ENCODE measurements around the gene TMEM135.
"Not testable (repeated sequence)": the region's sequence is repeated elsewhere in the genome, so short reads cannot be mapped to it uniquely, and the experiment has no call there.

Gene TMEM135

DNA sequence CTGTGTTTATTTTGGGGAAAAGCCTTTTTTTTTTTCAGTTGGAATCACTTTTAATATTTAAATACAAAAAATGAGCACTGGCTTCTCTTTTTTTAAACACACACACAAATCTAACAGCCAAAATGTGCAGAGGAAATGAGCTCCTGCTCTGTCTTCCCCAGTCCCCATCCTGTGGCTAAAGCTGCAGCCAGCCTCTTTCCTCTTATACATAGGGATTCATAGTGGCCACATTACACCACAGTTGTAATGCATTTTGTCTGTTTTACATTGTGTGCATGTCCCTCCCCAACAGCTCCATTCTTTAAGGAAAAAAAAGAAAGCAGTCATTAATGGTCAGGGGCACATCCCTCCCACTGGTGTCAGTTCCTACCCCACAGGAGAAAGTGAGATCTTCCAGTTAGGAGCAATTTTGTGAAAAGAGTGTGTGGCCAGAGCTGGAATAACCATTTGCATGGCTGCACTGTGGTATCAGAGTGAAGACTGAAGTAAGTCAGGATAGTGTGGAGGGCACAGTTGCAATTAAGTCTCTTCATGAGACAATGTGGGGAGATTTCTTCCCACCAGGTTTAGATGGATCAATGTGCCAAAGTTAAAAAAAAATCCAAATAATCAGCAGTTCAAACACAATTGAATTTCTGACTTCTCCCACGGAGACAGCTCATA, 220.6 kb downstream of the TMEM135 start:
- DNase-seq (ENCODE audit: low read depth): no peak

DNA sequence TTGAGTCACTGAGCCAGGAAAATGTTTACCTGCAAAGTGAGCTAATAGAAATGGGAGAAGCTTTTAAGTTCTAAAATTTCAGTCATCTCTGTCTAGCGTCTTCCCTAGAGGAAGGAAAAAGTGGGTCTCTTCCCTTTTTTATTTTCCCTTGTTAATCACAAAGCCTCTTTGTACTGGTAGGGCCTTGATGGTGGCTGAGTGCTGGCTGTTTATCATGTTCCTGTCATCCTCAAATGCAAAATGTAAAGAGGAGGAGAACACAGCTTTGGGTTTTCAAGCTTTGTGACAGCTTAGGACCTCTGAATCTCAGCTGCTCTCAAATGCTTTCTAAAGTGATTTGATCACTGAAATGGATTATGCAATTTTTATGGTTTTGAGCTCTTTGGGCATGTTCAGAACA, 222.0 kb downstream of the TMEM135 start:
- no peak for DNase-seq (ENCODE audit: low read depth)

DNA sequence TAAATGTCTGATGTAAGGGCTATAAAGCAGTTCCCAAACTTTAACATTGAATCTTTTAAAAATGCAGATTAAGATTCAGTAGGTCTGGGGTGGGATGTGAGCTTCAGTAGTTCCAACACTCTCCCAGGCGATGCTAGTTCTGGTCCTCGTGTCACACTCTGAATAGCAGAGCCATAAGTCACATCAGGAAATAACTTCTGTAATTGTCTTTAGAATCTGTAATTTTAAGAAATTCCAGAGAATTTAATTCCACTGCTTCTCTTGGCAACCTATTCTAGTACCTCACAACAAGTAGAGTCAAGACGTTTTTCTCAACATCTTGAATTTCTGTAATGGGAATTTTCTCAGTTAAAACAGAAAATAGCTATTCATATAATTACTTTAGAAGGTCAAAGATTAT, 223.1 kb downstream of the TMEM135 start:
- no peak for DNase-seq (ENCODE audit: low read depth)

DNA sequence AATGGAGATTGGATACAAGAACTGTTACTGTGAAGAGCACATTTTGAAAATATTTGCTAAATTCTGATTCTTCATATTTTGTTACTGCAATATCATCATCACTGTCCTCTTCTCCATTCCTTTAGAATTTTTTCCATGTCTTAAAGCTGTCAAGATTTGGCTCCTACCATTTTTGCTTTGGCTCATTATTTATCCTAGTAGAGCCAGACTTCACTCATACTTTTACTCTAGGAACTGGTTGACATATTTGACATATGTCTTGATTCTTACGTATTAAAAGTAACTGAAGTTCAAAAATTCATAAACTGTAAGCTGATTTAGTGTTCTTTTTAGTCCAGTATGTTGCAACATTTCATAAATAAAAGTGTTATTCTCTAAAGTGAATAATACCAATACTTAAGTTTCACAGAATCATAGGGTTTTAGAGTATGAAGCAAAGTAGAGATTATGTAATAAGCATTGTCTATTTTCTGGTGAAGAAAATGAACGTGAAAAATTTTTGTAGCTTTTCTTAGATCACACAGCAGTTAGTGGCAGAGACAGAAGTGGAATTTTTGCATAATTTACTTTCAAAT, 225.6 kb downstream of the TMEM135 start:
- DNase-seq (ENCODE audit: low read depth): no peak

DNA sequence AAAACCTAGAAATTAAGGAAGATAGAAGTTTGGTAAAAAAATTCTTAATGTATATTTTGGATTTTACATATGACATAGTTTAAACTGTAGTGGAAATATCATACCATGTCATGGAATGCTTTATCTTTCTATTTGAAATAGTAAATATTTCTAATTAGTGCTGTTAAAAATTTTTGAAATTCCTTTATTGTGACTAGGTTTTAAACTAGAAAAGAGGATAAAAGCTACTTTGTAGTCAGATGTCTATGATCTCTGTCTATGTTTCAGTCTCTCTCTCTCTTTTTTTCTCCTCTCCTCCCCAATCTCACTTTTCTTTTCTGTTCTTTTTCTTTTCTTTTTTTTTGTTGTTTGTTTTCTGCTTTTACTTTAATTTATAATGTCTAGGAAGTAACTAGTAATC, 226.2 kb downstream of the TMEM135 start:
- no peak for DNase-seq (ENCODE audit: low read depth)

DNA sequence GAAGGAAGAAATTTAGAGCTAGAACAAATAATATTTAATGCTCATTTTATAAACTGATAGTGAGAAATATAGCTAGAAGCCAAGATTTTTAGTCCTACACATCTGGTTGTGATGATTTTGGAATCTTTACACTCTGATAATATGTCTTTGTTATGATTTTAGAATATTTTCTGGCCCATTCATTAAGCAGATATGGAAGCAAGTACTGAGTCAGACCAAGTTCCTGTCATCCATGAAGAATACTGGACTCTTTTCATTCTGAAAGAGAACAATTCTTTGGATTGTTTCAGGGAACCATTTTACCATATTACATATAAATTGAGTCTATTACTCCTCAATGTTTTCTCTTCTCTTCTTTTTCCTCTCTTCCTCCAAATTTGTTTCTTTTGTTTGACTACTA, 227.4 kb downstream of the TMEM135 start:
- DNase-seq (ENCODE audit: low read depth): no peak

DNA sequence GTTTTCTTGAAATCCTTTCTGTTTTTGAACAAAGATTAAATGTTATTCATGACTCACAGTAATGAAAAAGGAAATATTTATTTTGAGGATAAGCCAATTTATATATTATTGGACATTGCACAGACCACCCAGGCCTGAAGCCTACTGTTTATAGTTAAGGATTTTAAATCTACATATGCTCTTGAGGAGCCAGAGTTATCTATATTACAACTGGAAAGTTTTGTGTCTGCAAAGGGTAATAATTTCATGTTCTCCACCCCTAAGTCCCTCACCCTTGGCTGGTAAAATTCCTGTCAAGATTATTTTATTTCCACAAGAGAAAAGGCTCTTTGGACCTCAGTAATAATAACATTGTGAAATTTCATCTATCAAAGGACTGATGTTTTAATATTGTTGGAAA, 228.2 kb downstream of the TMEM135 start:
- no peak for DNase-seq (ENCODE audit: low read depth)

DNA sequence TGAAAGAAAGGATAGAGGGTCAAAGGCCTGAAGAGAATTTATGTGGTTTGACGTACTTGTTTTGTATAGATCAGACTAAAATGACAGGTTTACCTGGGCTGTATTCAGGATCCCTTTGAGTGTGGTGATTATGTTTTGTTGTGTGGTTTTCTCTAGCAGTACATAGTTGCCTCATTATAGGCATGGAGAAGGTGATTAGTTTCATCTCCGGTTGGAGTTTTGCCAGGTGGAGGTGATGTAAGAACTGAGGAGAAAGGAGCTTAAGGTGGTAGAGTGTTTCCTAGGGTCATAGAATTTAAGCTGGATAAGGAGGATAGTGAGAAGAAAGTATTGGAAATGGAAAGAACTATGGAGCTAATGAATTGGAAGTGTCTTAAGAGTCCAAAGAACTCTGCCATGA, 229.0 kb downstream of the TMEM135 start:
- DNase-seq (ENCODE audit: low read depth): no peak

DNA sequence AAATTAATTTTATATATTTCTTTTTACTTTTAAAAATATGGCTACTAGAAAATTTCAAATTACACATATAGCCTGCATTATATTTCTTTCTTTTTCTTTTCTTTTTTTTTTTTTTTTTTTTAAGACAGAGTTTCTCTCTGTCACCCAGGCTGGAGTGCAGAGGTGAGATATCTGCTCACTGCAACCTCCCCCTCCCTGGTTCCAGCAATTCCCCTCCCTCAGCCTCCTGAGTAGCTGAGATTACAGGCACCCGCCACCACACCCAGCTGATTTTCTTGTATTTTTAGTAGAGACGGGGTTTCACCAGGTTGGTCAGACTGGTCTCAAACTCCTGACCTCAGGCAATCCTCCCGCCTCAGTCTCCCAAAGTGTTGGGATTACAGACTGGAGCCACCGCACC, 234.2 kb downstream of the TMEM135 start:
- DNase-seq (ENCODE audit: low read depth): not testable (repeated sequence)

DNA sequence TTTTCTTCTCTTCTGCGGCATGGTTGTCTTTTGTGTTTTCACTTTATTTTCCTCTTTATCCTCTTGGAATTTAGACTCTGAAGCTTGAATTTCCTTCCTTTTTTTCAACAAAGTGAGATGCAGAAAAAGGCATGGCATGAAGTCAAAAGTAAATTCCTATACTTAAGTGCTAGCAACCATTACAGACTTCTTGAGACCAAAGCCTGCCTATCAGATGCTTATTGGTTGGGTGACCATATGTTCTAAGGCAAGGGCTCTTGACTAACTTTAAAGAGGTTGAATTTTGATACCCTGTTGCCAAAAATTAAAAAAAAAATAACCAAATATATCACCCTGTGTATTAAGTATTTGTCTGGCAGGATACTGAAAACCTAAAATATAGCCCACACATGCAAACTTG, 237.4 kb downstream of the TMEM135 start:
- DNase-seq (ENCODE audit: low read depth): no peak

DNA sequence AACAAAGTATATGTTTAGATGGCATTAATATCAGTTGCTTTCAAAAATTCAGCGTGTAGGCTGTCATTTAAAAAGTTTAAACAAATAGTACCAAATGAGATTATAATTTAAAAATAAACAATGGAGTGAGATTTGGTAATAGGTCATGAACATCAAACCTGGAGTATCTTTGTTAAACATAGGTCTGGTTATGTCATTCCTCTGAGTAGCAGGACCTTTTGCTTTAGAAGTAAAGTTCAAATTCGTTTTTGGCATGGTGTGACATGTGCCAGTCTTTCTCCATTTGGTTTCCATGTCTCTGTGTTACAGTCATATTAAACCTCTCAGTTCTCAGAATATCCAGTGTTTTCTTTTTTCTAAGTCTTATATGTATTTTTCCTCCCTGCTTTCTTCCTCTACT, 242.4 kb downstream of the TMEM135 start:
- DNase-seq (ENCODE audit: low read depth): no peak

DNA sequence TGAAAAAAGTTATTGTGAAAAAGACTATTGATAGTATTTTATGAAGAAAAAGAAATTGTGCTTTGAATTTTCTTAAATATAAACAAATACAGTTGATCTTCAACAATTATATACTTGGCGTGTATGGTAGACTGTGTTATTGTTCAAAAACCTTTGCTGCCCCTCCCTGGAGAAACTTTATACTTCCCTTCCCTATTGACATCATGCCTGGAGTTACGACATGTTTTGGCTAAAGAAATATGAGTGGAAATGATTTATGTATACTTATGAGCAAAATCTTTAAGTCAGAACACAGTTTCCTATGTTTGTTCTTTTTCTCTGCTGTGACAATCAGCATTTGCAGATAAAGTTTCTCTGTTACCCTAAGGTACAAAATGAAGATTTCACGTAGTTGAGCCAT, 243.8 kb downstream of the TMEM135 start:
- DNase-seq (ENCODE audit: low read depth): no peak

DNA sequence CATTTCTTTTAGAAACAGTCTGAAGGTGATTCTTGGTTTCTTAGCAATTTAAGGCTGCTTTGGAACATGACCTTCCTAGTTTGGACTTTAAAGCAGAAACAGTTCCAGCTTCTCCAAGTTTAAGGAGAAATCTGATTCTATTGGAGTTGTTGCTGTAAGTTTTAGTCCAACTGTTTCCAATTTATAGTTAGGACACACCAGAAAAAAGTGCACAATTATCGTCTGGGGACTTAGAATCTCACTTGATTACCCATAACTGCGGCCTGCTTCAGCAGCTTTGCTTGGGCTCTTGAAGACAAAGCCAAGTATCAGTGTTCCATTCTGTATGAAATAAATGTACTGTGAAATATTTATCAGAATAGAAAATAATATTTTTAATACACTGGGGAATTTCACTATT, 246.6 kb downstream of the TMEM135 start:
- DNase-seq (ENCODE audit: low read depth): no peak

DNA sequence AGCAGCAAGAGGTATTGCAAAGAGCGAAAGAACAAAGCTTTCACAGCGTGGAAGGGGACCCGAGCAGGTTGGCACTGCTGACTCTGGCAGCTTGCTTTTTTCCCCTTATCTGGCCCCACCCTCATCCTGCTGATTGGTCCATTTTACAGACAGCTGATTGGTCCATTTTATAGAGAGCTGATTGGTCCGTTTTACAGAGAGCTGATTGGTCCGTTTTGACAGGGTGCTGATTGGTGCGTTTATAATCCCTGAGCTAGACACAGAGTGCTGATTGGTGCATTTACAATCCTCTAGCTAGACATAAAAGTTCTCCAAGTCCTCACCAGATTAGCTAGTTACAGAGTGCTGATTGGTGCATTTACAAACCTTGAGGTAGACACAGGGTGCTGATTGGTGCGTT, 247.9 kb downstream of the TMEM135 start:
- not testable (repeated sequence) for DNase-seq (ENCODE audit: low read depth)

DNA sequence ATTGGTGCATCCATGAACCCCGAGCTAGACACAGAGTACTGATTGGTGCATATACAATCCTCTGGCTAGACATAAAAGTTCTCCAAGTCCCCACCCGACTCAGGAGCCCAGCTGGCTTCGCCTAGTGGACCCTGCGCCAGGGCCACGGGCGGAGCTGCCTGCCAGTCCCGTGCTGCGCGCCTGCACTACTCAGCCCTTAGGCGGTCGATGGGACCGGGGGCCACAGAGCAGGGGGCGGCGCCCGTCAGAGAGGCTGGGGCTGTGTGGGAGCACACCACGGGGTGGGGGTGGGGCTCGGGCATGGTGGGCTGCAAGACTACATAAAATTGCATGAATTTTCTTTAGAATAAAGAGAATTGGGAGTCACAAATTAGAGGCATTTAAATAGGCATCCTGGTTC, 248.6 kb downstream of the TMEM135 start:
- no peak for DNase-seq (ENCODE audit: low read depth)

DNA sequence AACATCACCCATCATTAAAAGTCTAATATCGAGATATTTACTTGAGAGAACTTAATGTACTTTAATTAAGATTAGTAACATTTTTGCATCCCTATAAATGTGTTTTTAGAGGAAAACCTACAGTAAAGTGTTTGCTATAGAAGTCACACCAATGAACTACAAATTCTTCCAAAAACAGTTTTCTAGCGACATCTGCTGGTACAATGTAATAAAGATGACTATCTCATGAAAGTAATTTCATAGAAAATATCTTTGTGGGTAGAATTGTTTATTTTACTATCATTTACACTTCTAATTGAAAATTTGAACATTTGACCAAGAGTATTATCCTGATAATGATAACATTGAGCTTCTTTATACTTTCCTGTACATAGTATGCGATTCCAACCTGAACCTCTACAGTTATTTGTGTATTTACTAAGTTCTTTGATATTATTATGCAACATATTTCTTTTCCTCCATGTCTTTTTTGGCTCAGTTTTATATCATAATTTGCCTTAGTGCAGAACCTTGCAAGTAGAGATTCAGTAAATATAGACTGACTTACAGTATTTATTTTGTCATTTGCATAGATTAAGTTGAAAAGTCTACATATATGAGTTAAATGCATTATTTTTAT, 252.7 kb downstream of the TMEM135 start:
- no peak for DNase-seq (ENCODE audit: low read depth)

DNA sequence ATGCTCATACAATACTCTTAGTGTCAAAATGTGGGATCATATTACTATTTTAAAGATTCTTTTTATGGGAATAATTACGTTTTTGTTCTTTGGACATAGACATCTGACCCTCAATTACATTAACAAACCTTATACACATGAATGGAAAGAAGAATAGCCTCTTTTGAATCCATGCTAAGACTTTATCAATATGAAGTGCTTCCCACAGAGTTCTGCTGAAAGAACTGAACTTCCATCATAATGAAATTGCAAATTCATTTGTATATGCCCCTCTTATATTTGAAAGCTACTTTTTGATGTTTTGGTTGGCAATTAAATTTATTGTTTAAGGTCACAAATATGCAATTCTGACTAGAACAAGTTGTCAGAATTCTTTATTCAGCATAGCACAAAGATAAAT, 254.9 kb downstream of the TMEM135 start:
- no peak for DNase-seq (ENCODE audit: low read depth)

DNA sequence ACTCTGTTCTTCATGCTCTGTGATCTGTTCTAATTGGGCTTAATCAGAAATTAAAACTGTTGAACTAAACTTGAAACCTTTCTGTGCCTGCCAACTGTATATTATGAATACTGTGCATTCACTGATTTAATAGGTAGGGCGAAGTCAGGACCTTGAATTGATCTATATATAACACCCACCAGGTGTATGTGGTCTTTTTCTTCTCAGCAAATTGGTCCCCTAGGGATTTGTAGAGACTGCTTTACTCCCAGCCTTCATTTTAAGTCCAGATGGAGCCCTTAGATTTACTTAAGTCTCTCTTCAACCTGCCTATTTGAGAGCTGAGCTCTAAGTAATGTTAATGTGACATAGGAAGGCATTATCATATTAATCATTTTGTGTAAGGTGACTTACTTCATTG, 257.5 kb downstream of the TMEM135 start:
- DNase-seq (ENCODE audit: low read depth): no peak

DNA sequence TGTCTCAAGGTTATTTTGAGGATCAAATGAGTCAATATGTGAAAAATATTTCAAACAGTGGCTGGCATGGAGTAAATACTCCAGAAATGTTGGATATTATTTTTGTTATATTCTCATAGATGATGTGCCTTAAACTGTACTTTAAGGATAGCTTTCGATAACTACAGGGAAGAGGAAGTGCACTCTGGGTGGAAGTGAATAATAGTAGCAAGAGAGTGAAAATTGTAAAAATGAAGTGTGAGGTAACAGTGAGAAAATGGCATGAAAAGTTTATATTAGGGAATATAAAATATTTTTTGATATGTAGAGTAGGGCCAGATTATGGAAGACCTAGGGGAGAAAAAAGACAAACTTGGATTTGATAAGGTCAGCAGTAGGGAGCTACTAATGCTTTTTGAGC, 258.9 kb downstream of the TMEM135 start:
- DNase-seq (ENCODE audit: low read depth): no peak

DNA sequence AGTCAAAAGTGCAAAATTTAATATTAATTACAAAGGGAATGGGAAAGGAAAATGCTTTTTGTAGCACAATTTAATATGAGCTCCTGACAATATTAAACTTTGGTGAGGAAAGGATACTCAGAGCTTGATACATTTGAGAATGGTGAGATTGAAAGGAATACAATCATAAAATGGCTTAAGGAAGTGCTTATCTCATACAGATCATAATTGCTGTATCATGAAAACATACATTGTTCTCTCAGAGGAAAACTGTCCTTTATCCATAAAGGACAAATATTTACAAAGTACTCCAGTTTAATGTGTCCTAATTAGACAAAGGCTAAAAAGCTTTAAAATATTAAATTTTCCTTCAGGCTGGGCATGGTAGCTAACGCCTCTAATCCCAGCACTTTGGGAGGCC, 260.4 kb downstream of the TMEM135 start:
- DNase-seq (ENCODE audit: low read depth): no peak

DNA sequence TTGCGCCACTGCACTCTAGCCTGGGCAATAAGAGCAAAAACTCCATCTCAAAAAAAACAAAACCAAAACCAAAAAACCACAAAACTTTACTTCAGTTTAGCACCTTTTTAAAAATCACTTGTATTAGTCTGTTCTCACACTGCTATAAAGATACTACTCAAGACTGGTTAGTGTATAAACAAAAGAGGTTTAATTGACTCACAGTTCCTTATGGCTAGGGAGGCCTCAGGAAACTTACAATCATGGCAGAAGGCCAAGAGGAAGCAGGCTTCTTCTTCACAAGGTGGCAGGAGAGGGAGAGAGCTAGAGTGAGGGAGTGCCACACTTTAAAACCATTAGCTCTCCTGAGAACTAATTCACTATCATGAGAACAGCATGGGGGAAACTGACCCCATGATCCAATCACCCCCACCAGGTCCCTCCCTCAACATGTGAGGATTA, 261.3 kb downstream of the TMEM135 start:
- no peak for DNase-seq (ENCODE audit: low read depth)

DNA sequence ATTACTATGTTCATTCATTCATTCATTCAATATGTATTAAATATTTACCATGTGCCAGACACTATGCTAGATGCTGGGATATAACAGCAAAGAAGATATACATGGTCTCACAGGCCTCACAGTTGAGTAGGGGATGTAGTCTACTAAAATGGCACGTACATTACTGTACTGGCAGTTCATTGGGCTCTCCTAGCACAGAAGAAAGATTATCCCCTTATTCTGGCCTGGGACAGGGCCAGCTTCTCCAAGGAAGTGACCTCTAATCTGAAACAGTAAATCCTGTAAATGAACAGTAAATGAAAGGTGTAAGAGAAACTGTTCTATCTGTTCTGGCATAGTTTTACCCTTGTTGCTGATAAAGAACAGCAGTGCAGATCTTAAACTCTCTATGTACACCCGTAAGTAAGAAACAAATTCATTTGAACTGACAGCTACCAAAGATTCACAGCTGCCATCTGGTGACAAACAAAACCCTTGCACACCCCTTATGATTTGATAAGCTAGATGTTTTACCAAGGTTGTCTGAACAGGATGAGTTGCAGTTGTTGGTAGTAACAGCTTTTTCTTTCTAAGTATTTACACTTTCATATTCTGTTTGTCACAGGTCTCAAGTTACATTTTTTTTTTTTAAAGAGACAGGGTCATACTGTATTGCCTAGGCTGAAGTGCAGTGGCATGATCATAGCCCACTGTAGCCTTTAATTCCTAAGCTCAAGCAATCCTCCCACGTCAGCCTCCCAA, 263.1 kb downstream of the TMEM135 start:
- DNase-seq (ENCODE audit: low read depth): no peak

All from stimulated activated CD8-positive, alpha-beta memory T cell treated with anti-CD3 and anti-CD28 coated beads, Interleukin-15, amount 100 ng/mL, for 1 hour (primary cell).